ENCODE data around the gene TECTA. TPM values are rescaled to one million over a fixed set of nuclear protein-coding genes. Genes with fewer than 3 reads are reported as not detected.

TECTA gene
- total RNA-seq, 1 donor from 2014 or later = 0.91 TPM

DNA sequence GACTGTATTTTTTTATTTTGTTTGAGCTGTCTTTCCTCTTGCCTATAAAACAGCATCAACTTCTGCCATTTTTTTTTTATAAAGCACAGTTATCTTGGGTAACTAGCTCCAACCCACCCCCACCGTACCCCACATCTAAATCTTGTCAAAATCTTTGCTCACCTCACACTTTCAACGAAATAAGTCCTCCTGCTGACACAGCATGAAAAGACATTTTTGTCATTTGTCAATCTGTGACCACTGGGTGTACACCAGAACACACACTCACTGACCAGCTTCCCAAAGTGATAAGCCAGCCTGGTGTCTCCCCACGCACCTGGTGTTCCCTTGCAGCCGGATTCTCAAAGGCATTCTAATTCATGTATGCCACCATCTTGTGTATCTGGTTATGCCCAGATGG lies 1.7 kb upstream of the TECTA start:
- no peaks in the 10 kb centered on the region for H3K36me3 ChIP-seq (ENCODE audit: insufficient read depth, low read length)
- peaks cover 2% of the 10 kb centered on the region for H3K36me3 Mint-ChIP-seq (ENCODE audit: low read depth, unreplicated experiment)
- no peak overlapping the region for H3K9ac ChIP-seq (ENCODE audit: low read length)
- FAIRE-seq = no peak
- no peaks in the 10 kb centered on the region for H3K9me3 Mint-ChIP-seq (ENCODE audit: unreplicated experiment)
- no peak overlapping the region for H3K4me3 ChIP-seq (ENCODE audit: insufficient read depth, low read depth, low read length)
- no peaks in the 10 kb centered on the region for H3K27me3 ChIP-seq (ENCODE audit: insufficient read depth, low read length)
- no peaks in the 10 kb centered on the region for H4K20me1 ChIP-seq (ENCODE audit: insufficient read depth, low read length)
- no peak overlapping the region for H2AFZ ChIP-seq (ENCODE audit: low read depth, low read length)
- no peak overlapping the region for H3K4me3 Mint-ChIP-seq (ENCODE audit: unreplicated experiment)
- TF ChIP-seq EZH2 (IDR thresholded peaks at IDR 0.05; ENCODE audit: insufficient read depth, low read length) = no peak
- TF ChIP-seq, protein P1, sequence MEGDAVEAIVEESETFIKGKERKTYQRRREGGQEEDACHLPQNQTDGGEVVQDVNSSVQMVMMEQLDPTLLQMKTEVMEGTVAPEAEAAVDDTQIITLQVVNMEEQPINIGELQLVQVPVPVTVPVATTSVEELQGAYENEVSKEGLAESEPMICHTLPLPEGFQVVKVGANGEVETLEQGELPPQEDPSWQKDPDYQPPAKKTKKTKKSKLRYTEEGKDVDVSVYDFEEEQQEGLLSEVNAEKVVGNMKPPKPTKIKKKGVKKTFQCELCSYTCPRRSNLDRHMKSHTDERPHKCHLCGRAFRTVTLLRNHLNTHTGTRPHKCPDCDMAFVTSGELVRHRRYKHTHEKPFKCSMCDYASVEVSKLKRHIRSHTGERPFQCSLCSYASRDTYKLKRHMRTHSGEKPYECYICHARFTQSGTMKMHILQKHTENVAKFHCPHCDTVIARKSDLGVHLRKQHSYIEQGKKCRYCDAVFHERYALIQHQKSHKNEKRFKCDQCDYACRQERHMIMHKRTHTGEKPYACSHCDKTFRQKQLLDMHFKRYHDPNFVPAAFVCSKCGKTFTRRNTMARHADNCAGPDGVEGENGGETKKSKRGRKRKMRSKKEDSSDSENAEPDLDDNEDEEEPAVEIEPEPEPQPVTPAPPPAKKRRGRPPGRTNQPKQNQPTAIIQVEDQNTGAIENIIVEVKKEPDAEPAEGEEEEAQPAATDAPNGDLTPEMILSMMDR (IDR thresholded peaks at IDR 0.05; ENCODE audit: insufficient read depth, low read depth, low read length) = no peak
- H3K27ac Mint-ChIP-seq (ENCODE audit: unreplicated experiment) = no peak overlapping the region
- no peak overlapping the region for H3K4me2 ChIP-seq (ENCODE audit: low read length)
- no peaks in the 10 kb centered on the region for H3K4me1 Mint-ChIP-seq (ENCODE audit: low read depth, unreplicated experiment)
- H3K79me2 ChIP-seq (ENCODE audit: insufficient read depth, low read length) = no peaks in the 10 kb centered on the region
- peaks cover 7% of the 10 kb centered on the region for H3K4me1 ChIP-seq (ENCODE audit: insufficient read depth, low read length)
- peaks cover 11% of the 10 kb centered on the region for H3K27me3 Mint-ChIP-seq (ENCODE audit: low read depth, unreplicated experiment)
- no peak for DNase-seq (ENCODE audit: low read depth)
- no peaks in the 10 kb centered on the region for H3K9me3 ChIP-seq (ENCODE audit: insufficient read depth, low read depth, low read length)
- H3K27ac ChIP-seq (ENCODE audit: low read depth, low read length) = no peak overlapping the region

DNA sequence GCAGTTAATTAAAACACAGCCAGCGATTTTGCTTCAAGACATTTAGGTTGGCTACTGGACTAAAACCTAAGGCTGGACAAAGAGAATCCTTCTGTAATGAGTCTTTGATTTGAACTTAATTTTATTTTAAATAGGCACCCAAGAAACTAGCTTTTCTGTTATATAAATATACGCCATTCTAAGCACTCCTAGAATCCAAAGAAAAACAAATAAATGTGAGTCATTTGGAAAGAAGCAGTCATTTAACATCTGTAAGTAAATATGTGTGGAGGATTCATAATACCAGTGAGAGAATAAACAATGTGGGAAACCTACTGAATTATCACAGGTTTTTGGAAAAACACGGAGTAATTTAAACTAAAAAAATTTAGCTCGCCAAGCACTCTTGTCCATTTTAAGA lies 1.2 kb upstream of the TECTA start:
- no peaks in the 10 kb centered on the region for H3K4me1 Mint-ChIP-seq (ENCODE audit: low read depth, unreplicated experiment)
- DNase-seq (ENCODE audit: low read depth) (peak; percentile 35), FAIRE-seq (no peak)
- no peaks in the 10 kb centered on the region for H3K9me3 ChIP-seq (ENCODE audit: insufficient read depth, low read depth, low read length)
- peaks cover 11% of the 10 kb centered on the region for H3K27me3 Mint-ChIP-seq (ENCODE audit: low read depth, unreplicated experiment)
- no peak overlapping the region for H3K9ac ChIP-seq (ENCODE audit: low read length)
- H3K27ac ChIP-seq (ENCODE audit: low read depth, low read length) = no peak overlapping the region
- H3K4me3 Mint-ChIP-seq (ENCODE audit: unreplicated experiment) = no peak overlapping the region
- H3K27ac Mint-ChIP-seq (ENCODE audit: unreplicated experiment) = no peak overlapping the region
- H4K20me1 ChIP-seq (ENCODE audit: insufficient read depth, low read length) = no peaks in the 10 kb centered on the region
- no peak overlapping the region for H3K4me2 ChIP-seq (ENCODE audit: low read length)
- no peaks in the 10 kb centered on the region for H3K27me3 ChIP-seq (ENCODE audit: insufficient read depth, low read length)
- H2AFZ ChIP-seq (ENCODE audit: low read depth, low read length) = no peak overlapping the region
- peaks cover 2% of the 10 kb centered on the region for H3K36me3 Mint-ChIP-seq (ENCODE audit: low read depth, unreplicated experiment)
- no peaks in the 10 kb centered on the region for H3K36me3 ChIP-seq (ENCODE audit: insufficient read depth, low read length)
- no peaks in the 10 kb centered on the region for H3K9me3 Mint-ChIP-seq (ENCODE audit: unreplicated experiment)
- TF ChIP-seq, protein P1 (IDR thresholded peaks at IDR 0.05; ENCODE audit: insufficient read depth, low read depth, low read length) = no peak
- TF ChIP-seq EZH2 (IDR thresholded peaks at IDR 0.05; ENCODE audit: insufficient read depth, low read length) = no peak
- H3K4me1 ChIP-seq (ENCODE audit: insufficient read depth, low read length) = peaks cover 7% of the 10 kb centered on the region
- H3K4me3 ChIP-seq (ENCODE audit: insufficient read depth, low read depth, low read length) = no peak overlapping the region
- H3K79me2 ChIP-seq (ENCODE audit: insufficient read depth, low read length) = no peaks in the 10 kb centered on the region

DNA sequence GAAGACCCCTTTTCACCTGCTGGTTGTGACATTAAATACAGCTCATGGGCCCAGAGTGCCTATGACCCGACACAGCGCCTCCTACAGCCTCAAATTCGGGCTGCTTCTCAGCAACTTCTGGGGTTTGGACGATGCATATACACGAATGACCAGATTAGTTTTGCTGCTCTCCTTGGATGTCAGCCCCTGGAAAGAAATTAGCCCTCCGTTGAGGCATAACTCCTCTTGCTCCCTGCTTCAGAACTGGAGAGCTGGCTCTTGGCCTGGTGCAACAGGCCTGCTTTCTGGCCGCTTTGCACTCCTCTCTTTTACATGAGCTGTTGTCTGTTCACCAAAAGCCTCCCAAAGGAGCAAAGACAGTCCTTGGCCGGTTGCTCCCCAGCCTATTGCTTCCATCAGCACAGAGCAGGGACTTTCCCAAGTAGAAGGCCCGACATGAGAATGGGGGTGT lies 3.3 kb downstream of the TECTA start:
- no peak overlapping the region for H3K4me3 Mint-ChIP-seq (ENCODE audit: unreplicated experiment)
- no peak overlapping the region for H2AFZ ChIP-seq (ENCODE audit: low read depth, low read length)
- TF ChIP-seq, protein P1 (IDR thresholded peaks at IDR 0.05; ENCODE audit: insufficient read depth, low read depth, low read length) = no peak
- no peak for TF ChIP-seq EZH2 (IDR thresholded peaks at IDR 0.05; ENCODE audit: insufficient read depth, low read length)
- H3K27me3 ChIP-seq (ENCODE audit: insufficient read depth, low read length) = no peaks in the 10 kb centered on the region
- no peaks in the 10 kb centered on the region for H3K36me3 Mint-ChIP-seq (ENCODE audit: low read depth, unreplicated experiment)
- no peak for DNase-seq (ENCODE audit: low read depth)
- FAIRE-seq = no peak
- no peaks in the 10 kb centered on the region for H4K20me1 ChIP-seq (ENCODE audit: insufficient read depth, low read length)
- peaks cover 7% of the 10 kb centered on the region for H3K4me1 ChIP-seq (ENCODE audit: insufficient read depth, low read length)
- H3K27ac ChIP-seq (ENCODE audit: low read depth, low read length) = no peak overlapping the region
- no peak overlapping the region for H3K4me3 ChIP-seq (ENCODE audit: insufficient read depth, low read depth, low read length)
- no peaks in the 10 kb centered on the region for H3K36me3 ChIP-seq (ENCODE audit: insufficient read depth, low read length)
- no peak overlapping the region for H3K9ac ChIP-seq (ENCODE audit: low read length)
- no peaks in the 10 kb centered on the region for H3K9me3 ChIP-seq (ENCODE audit: insufficient read depth, low read depth, low read length)
- no peaks in the 10 kb centered on the region for H3K9me3 Mint-ChIP-seq (ENCODE audit: unreplicated experiment)
- peaks cover 15% of the 10 kb centered on the region for H3K27me3 Mint-ChIP-seq (ENCODE audit: low read depth, unreplicated experiment)
- no peaks in the 10 kb centered on the region for H3K4me1 Mint-ChIP-seq (ENCODE audit: low read depth, unreplicated experiment)
- H3K79me2 ChIP-seq (ENCODE audit: insufficient read depth, low read length) = no peaks in the 10 kb centered on the region
- H3K4me2 ChIP-seq (ENCODE audit: low read length) = no peak overlapping the region
- no peak overlapping the region for H3K27ac Mint-ChIP-seq (ENCODE audit: unreplicated experiment)

Data from astrocyte (in vitro differentiated cells and primary cell).